ENCODE measurements around the gene PIGK. TPM values are rescaled to one million over a fixed set of nuclear protein-coding genes. Genes with fewer than 3 reads are reported as not detected.
A peak's percentile ranks its signal among the peaks of the same experiment; 100 is the strongest.

PIGK gene
- total and polyA plus RNA-seq, 2 donors from 2014 or later, result 31.0 to 38.5 TPM

GRCh38 chr1:77133731-77134358, 85.4 kb downstream of the PIGK start:
- no peaks in the 10 kb centered on the region for H3K36me3 ChIP-seq (ENCODE audit: control insufficient read depth in 2 of 3, insufficient read depth in 3 of 3, low read length in 3 of 3)
- no peak overlapping the region for H3K4me3 ChIP-seq (ENCODE audit: low read length in 3 of 3)
- no peaks in the 10 kb centered on the region for H3K27me3 ChIP-seq (ENCODE audit: control insufficient read depth, insufficient read depth, low read length)
- H3K4me1 ChIP-seq (ENCODE audit: control insufficient read depth in 2 of 3, insufficient read depth in 2 of 3, low read depth in 1 of 3, low read length in 3 of 3), result peaks cover 0 to 3% (median 0%) of the 10 kb centered on the region in 3 donors
- H3K9ac ChIP-seq (ENCODE audit: low read length in 3 of 3), result no peak overlapping the region
- FAIRE-seq (no peak), DNase-seq (no peak)
- no peak for TF ChIP-seq CTCF (IDR thresholded peaks at IDR 0.05; ENCODE audit: borderline replicate concordance, extremely low read depth, insufficient read depth)
- H3K27ac ChIP-seq (ENCODE audit: low read depth in 2 of 2, low read length in 2 of 2), result no peak overlapping the region
- intact Hi-C loops (cut with DNase I), result no loop called here
- H3K9me3 ChIP-seq (ENCODE audit: control insufficient read depth in 2 of 3, insufficient read depth in 1 of 3, low read length in 3 of 3), result no peaks in the 10 kb centered on the region

- intact Hi-C loops (cut with DNase I), result no loop called here
- TF ChIP-seq CTCF (IDR thresholded peaks at IDR 0.05; ENCODE audit: borderline replicate concordance, extremely low read depth, insufficient read depth), result peak; percentile 50
- H3K27me3 ChIP-seq (ENCODE audit: control insufficient read depth, insufficient read depth, low read length), result no peaks in the 10 kb centered on the region
- no peak overlapping the region for H3K9ac ChIP-seq (ENCODE audit: low read length in 3 of 3)
- DNase-seq (peak in 3 of 5 donors; percentile 37 to 86 (median 77)), FAIRE-seq (peak; percentile 53)
- no peaks in the 10 kb centered on the region for H3K36me3 ChIP-seq (ENCODE audit: control insufficient read depth in 2 of 3, insufficient read depth in 3 of 3, low read length in 3 of 3)
- no peak overlapping the region for H3K27ac ChIP-seq (ENCODE audit: low read depth in 2 of 2, low read length in 2 of 2)
- no peaks in the 10 kb centered on the region for H3K9me3 ChIP-seq (ENCODE audit: control insufficient read depth in 2 of 3, insufficient read depth in 1 of 3, low read length in 3 of 3)
- H3K4me3 ChIP-seq (ENCODE audit: low read length in 3 of 3), result no peak overlapping the region
- no peaks in the 10 kb centered on the region for H3K4me1 ChIP-seq (ENCODE audit: control insufficient read depth in 2 of 3, insufficient read depth in 2 of 3, low read depth in 1 of 3, low read length in 3 of 3)
Measured at GRCh38 chr1:77126307-77126706, 92.9 kb downstream of the PIGK start.

GRCh38 chr1:77121503-77121902, 97.7 kb downstream of the PIGK start:
- Histone ChIP-seq H3K9ac (ENCODE audit: low read length in 3 of 3) (no peak overlapping the region), H3K27ac (ENCODE audit: low read depth in 2 of 2, low read length in 2 of 2) (no peak overlapping the region), H3K4me1 (ENCODE audit: control insufficient read depth in 2 of 3, insufficient read depth in 2 of 3, low read depth in 1 of 3, low read length in 3 of 3) (no peaks in the 10 kb centered on the region), H3K4me3 (ENCODE audit: low read length in 3 of 3) (no peak overlapping the region), H3K9me3 (ENCODE audit: control insufficient read depth in 2 of 3, insufficient read depth in 1 of 3, low read length in 3 of 3) (no peaks in the 10 kb centered on the region), H3K36me3 (ENCODE audit: control insufficient read depth in 2 of 3, insufficient read depth in 3 of 3, low read length in 3 of 3) (no peaks in the 10 kb centered on the region), H3K27me3 (ENCODE audit: control insufficient read depth, insufficient read depth, low read length) (no peaks in the 10 kb centered on the region)
- no peak for FAIRE-seq
- intact Hi-C loops (cut with DNase I), result no loop called here
- no peak for TF ChIP-seq CTCF (IDR thresholded peaks at IDR 0.05; ENCODE audit: borderline replicate concordance, extremely low read depth, insufficient read depth)
- no peak for DNase-seq

GRCh38 chr1:77120950-77121349, 98.3 kb downstream of the PIGK start:
- H3K9ac ChIP-seq (ENCODE audit: low read length in 3 of 3), result no peak overlapping the region
- H3K36me3 ChIP-seq (ENCODE audit: control insufficient read depth in 2 of 3, insufficient read depth in 3 of 3, low read length in 3 of 3), result no peaks in the 10 kb centered on the region
- intact Hi-C loops (cut with DNase I), result no loop called here
- no peak for TF ChIP-seq CTCF (IDR thresholded peaks at IDR 0.05; ENCODE audit: borderline replicate concordance, extremely low read depth, insufficient read depth)
- H3K27ac ChIP-seq (ENCODE audit: low read depth in 2 of 2, low read length in 2 of 2), result no peak overlapping the region
- DNase-seq, result no peak
- no peaks in the 10 kb centered on the region for H3K27me3 ChIP-seq (ENCODE audit: control insufficient read depth, insufficient read depth, low read length)
- no peak overlapping the region for H3K4me3 ChIP-seq (ENCODE audit: low read length in 3 of 3)
- H3K9me3 ChIP-seq (ENCODE audit: control insufficient read depth in 2 of 3, insufficient read depth in 1 of 3, low read length in 3 of 3), result no peaks in the 10 kb centered on the region
- no peak for FAIRE-seq
- H3K4me1 ChIP-seq (ENCODE audit: control insufficient read depth in 2 of 3, insufficient read depth in 2 of 3, low read depth in 1 of 3, low read length in 3 of 3), result no peaks in the 10 kb centered on the region

All from kidney (tissue), 14 donors.